AG04449 (cell line): ENCODE results near the gene CLDN7.

Experiments
- CTCF ChIA-PET: fragments of 350-600 bp; formaldehyde crosslinking; extraction: SDS; loops from one replicate; lab custom pipeline; 2021; ENCODE audit warnings: antibody characterized with exemption; lab: Yijun Ruan, JAX
- POLR2A ChIA-PET: fragments of 400-600, 350-600 bp; formaldehyde crosslinking; extraction: SDS; loops from one replicate; lab custom pipeline; 2020; ENCODE audit warnings: antibody characterized with exemption, inconsistent platforms; lab: Yijun Ruan, JAX
- DNase-seq: peaks from one replicate; pipeline ENCODE4 v3.0.0-alpha.2; 2010; ENCODE audit warnings: low read depth, low spot score
- H3K4me3 ChIP-seq: 2 replicates; pipeline ENCODE4 v1.5.1; 2011; ENCODE audit warnings: low read depth, mild to moderate bottlenecking, control low read depth, low read length
- TF ChIP-seq, protein P1 (sequence below): IDR thresholded peaks from one replicate; pipeline ENCODE4 v1.5.1; 2011; ENCODE audit warnings: mild to moderate bottlenecking, moderate library complexity, low read length, control low read depth, inconsistent platforms; ENCODE audit not compliant: insufficient read depth; ENCODE audit errors: missing control alignments

The CLDN7 gene

DNA sequence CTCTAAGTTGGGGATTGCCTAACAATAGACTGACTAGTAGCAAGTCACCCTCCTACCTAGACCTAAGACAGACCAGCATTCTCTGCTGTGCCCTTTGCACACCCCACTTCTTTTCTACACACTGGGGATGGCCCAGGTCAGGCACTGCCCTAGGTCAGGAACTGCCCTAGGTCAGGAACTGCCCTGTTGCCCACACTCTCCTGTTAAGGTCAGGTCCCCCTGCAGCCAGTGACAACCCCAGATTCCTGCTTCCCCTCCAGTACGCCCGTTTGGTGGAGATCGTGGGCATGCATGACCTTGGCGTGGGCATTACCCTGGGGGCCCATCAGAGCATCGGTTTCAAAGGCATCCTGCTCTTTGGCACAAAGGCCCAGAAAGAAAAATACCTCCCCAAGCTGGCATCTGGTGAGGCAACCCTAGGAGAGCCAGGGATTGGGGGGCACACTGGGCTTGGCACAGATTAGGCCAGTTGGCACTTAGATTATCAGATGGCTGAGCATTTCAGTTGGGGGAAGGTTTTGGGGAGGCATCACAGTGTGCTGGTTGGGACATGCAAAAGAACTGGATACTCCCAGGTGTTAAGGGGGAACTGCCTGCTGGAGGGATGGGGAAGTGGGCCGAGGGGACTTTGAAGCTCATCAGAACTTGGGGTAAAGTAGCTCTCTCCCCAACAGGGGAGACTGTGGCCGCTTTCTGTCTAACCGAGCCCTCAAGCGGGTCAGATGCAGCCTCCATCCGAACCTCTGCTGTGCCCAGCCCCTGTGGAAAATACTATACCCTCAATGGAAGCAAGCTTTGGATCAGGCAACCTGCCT is 40.8 kb downstream of the CLDN7 start:
- H3K4me3 ChIP-seq = peak overlapping the region; percentile 83
- CTCF ChIA-PET = interaction anchor here (1.0 to 4.6 kb wide), 10 partner anchors 9 to 176 kb away, joined by 3 to 37 read pairs (median 5); no protein-coding TSS in a partner anchor
- POLR2A ChIA-PET = interaction anchor here (1.2 to 6.6 kb wide), 6 partner anchors 11 to 176 kb away, joined by 3 to 82 read pairs (median 8); partner anchors contain the start of genes DVL2, GABARAP and PHF23
- TF ChIP-seq, protein P1, sequence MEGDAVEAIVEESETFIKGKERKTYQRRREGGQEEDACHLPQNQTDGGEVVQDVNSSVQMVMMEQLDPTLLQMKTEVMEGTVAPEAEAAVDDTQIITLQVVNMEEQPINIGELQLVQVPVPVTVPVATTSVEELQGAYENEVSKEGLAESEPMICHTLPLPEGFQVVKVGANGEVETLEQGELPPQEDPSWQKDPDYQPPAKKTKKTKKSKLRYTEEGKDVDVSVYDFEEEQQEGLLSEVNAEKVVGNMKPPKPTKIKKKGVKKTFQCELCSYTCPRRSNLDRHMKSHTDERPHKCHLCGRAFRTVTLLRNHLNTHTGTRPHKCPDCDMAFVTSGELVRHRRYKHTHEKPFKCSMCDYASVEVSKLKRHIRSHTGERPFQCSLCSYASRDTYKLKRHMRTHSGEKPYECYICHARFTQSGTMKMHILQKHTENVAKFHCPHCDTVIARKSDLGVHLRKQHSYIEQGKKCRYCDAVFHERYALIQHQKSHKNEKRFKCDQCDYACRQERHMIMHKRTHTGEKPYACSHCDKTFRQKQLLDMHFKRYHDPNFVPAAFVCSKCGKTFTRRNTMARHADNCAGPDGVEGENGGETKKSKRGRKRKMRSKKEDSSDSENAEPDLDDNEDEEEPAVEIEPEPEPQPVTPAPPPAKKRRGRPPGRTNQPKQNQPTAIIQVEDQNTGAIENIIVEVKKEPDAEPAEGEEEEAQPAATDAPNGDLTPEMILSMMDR = no peak
- no peak for DNase-seq

DNA sequence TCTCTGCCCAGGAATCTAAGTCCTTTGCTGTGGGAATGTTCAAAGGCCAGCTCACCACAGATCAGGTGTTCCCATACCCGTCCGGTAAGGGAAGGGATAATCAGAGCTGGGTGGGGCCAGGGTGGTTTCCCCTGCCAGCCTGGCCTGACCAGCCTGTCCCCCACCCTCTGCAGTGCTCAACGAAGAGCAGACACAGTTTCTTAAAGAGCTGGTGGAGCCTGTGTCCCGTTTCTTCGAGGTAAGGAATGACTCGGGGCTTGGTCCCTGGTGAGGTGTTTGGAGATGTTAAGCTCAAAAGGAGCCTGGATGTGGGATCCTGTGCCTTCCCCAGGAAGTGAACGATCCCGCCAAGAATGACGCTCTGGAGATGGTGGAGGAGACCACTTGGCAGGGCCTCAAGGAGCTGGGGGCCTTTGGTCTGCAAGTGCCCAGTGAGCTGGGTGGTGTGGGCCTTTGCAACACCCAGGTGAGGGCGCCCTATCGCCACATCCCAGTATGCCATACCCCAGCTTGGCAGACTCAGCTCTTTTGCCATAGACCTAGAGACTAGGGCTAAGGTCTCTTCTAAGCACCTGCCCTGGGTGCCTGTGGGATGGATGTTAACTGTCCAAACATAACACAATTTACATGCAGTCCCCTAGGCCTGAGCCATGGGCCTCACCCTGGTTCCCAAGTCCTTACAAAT is 41.5 kb downstream of the CLDN7 start:
- ChIA-PET CTCF (interaction anchor here (0.7 to 4.6 kb wide), 11 partner anchors 9 to 126 kb away, joined by 3 to 37 read pairs (median 4); no protein-coding TSS in a partner anchor), POLR2A (interaction anchor here (0.6 to 6.6 kb wide), 6 partner anchors 12 to 175 kb away, joined by 3 to 82 read pairs (median 8); partner anchors contain the start of genes DVL2, GABARAP and PHF23)
- DNase-seq = no peak
- H3K4me3 ChIP-seq = peak overlapping the region; percentile 83
- TF ChIP-seq, protein P1 = peak; percentile 55

DNA sequence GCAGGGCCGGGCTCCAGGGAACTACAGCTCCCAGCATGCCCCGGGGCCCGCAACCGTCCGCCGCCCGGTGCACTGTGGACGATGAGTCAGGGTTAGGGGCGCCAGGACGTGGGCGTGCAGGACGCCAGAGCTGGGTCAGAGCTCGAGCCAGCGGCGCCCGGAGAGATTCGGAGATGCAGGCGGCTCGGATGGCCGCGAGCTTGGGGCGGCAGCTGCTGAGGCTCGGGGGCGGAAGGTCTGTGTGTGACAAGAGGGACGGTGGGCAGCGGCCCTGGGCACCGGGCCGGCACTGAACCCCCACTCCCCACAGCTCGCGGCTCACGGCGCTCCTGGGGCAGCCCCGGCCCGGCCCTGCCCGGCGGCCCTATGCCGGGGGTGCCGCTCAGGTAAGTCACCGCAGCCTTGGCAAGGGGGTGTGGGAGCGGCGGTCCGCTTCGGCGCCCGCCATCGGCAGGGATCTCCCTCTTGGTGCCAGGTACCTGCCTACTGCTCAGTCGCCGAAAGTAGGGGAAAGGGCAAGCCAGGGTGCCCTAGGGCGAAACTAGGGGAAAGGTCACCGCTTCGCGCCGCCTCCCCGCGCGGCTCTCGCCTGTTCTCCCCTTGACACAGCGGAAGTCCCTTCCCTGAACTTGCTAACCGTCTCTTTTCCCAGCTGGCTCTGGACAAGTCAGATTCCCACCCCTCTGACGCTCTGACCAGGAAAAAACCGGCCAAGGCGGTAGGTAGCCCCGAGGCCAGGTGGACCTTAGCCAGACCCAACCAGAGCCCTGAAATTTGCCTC is 42.3 kb downstream of the CLDN7 start, which contains the start of the genes ACADVL and DLG4:
TSS of gene ACADVL (plus strand) at position 127 of the 781 bp plus-strand sequence. CDS start at position 174, 47 bp downstream.
TSS of gene DLG4 (minus strand) at position 25 of the 781 bp plus-strand sequence.
- ChIA-PET CTCF (interaction anchor here (0.5 to 4.6 kb wide), 14 partner anchors 10 to 175 kb away, joined by 3 to 37 read pairs (median 4); no protein-coding TSS in a partner anchor), POLR2A (interaction anchor here (0.6 to 6.6 kb wide), 10 partner anchors 9 to 174 kb away, joined by 3 to 82 read pairs (median 5); partner anchors contain the start of genes DVL2, GABARAP and PHF23)
- DNase-seq = no peak
- H3K4me3 ChIP-seq = peak within 1 kb of the TSS; percentile 83
- TF ChIP-seq, protein P1 = no peak

DNA sequence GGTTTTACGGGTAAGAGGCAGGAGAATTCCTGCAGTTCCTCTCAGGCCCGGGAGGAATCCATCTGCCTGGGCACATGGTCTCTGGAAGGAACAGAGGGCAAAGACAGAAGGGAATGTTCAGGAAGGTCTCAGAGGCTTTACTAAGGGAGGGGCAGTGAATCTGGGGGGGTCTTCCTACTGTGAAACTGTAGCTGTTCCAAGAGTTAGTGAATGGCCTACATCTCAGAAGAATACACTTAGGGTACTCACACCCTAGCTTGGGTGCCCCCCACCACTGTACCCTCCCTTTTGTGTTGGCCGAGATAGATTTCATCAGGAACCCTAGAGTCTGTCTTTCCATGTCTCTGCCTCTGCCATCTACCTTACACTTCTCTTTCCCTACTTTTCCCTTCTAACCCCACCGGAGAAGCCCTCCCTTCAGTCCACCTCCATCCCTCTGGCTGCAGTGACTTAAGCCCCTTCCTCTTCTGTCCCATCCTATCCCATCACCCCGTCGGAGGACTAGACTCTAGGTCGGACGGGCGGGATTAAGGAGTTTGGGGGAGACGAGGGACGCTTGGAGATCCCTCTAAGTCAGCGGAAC is 43.0 kb downstream of the CLDN7 start:
- peak overlapping the region; percentile 83 for H3K4me3 ChIP-seq
- ChIA-PET POLR2A (interaction anchor here (0.7 to 6.6 kb wide), 7 partner anchors 10 to 173 kb away, joined by 3 to 82 read pairs (median 7); partner anchors contain the start of genes DVL2, GABARAP and PHF23), CTCF (interaction anchor here (1.0 to 4.6 kb wide), 7 partner anchors 16 to 174 kb away, joined by 3 to 37 read pairs (median 4); no protein-coding TSS in a partner anchor)
- TF ChIP-seq, protein P1 = no peak
- no peak for DNase-seq

DNA sequence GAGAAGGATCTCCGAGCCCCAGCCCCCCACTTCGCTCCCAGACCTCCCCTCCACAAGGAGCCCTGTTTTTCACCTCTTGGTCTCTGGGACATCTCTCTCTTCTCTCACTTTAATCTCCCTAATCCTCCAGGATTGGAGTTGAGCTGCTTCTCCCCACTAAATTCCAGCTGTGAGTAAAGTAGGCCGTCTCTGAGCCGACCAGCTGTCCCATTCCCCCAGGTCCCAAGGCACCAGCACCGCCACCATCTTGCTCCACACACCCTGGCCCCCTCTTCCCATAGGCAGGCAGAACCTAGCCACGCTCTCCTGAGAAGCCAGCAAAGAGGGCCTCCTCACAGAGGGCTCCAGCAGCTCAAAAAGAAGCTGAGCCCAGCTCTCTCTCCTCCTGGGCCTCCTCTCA is 43.5 kb downstream of the CLDN7 start:
- no peak overlapping the region for H3K4me3 ChIP-seq
- DNase-seq = no peak
- ChIA-PET CTCF (interaction anchor here (1.1 to 4.6 kb wide), 4 partner anchors 15 to 173 kb away, joined by 3 to 37 read pairs (median 4); no protein-coding TSS in a partner anchor), POLR2A (interaction anchor here (1.4 to 6.6 kb wide), 4 partner anchors 14 to 173 kb away, joined by 4 to 82 read pairs (median 17); partner anchors contain the start of genes DVL2, GABARAP and PHF23)
- TF ChIP-seq, protein P1 = no peak
